Sigmoid colon (tissue), 7 donors: Measurements from ENCODE around the gene CD164L2. TPM values are rescaled to one million over a fixed set of nuclear protein-coding genes. Genes with fewer than 3 reads are reported as not detected.
A peak's percentile ranks its signal among the peaks of the same experiment; 100 is the strongest.

Source experiments
- DNase-seq: peaks from one replicate; pipeline ENCODE4 v3.0.0-alpha.2; 2019
- H3K27ac ChIP-seq, 4 donors: fragments of 200-600 bp; sonication (generic); one replicate each; pipeline ENCODE4 v1.5.1; 2016 to 2019; ENCODE audit warnings: mild to moderate bottlenecking in 1 of 4
- H3K27me3 ChIP-seq, 3 donors: fragments of 200-600 bp; sonication (generic); one replicate each; pipeline ENCODE4 v1.5.1; 2019; ENCODE audit warnings: mild to moderate bottlenecking in 1 of 3
- H3K36me3 ChIP-seq, 4 donors: fragments of 200-600 bp; sonication (generic); one replicate each; pipeline ENCODE4 v1.5.1; 2016 to 2019
- H3K4me1 ChIP-seq, 4 donors: fragments of 200-600 bp; sonication (generic); one replicate each; pipeline ENCODE4 v1.5.1; 2017 to 2019
- H3K4me3 ChIP-seq, 4 donors: fragments of 200-600 bp; sonication (generic); one replicate each; pipeline ENCODE4 v1.5.1; 2017 to 2019; ENCODE audit warnings: mild to moderate bottlenecking in 2 of 4, moderate library complexity in 1 of 4
- H3K9me3 ChIP-seq, 4 donors: fragments of 200-600 bp in 3 of 4; sonication (generic) in 3 of 4; one replicate each; pipeline versions ENCODE4 v1.5.1 to v1.6.1; 2013 to 2019
- CTCF ChIP-seq, 4 experiments: fragments of 450-650 bp in 3 of 4; fragments of 200-600 bp in 1 of 4; IDR thresholded peaks; one replicate each; pipeline ENCODE4 v1.5.1; 2016 to 2019; ENCODE audit warnings: antibody characterized with exemption in 4 of 4, mild to moderate bottlenecking in 3 of 4, moderate library complexity in 2 of 4
- EP300 ChIP-seq, 4 donors: sonication (generic); formaldehyde crosslinking; IDR thresholded peaks; one replicate each; pipeline ENCODE4 v1.6.1; 2017; ENCODE audit warnings: antibody characterized with exemption in 4 of 4
- POLR2A ChIP-seq, 2 donors: fragments of 450-650 bp; IDR thresholded peaks; one replicate each; pipeline ENCODE4 v1.6.1; 2016; ENCODE audit warnings: antibody characterized with exemption in 2 of 2, mild to moderate bottlenecking in 2 of 2, moderate library complexity in 2 of 2
- POLR2AphosphoS5 ChIP-seq, 4 donors: sonication (generic); formaldehyde crosslinking; IDR thresholded peaks; one replicate each; pipeline ENCODE4 v1.6.1; 2017; ENCODE audit warnings: antibody characterized with exemption in 4 of 4
- WGBS, 2 donors: extraction: QIAGEN DNeasy Blood & Tissue Kit; methylation state at CpG; one replicate each; pipeline ENCODE4 v1.1.7; 2013; 5-methylcytosine and 5-hydroxymethylcytosine counted together
- intact Hi-C: fragments of 100-400 bp; cut with DNase I; formaldehyde crosslinking; loops from one replicate; pipeline ENCODE4 v1.15.1; 2023
- polyA plus RNA-seq, 3 donors: library from polyadenylated mRNA; stranded (reverse); fragments of 200-250 nt; gene quantifications; one replicate each; pipeline ENCODE4 v1.2.3, GENCODE V29; 2013
- total RNA-seq, 4 donors: library from RNA; depleted of rRNA; stranded (reverse); fragments of >200 nt; gene quantifications; one replicate each; pipeline ENCODE4 v1.1.0, GENCODE V29; 2016
- donor health status: healthy with polysubstance abuse.
- donor health status: Bipolar disorder and iron deficiency.
- donor health status: healthy.

Gene CD164L2
- total and polyA plus RNA-seq, 7 donors: 1.2 to 1.9 TPM; not detected in 5

- Histone ChIP-seq H3K9me3 (no peaks in the 10 kb centered on the region), H3K4me1 (peaks cover 0 to 70% (median 50%) of the 10 kb centered on the region in 4 donors), H3K27me3 (no peaks in the 10 kb centered on the region), H3K36me3 (no peaks in the 10 kb centered on the region), H3K4me3 (no peak overlapping the region), H3K27ac (no peak overlapping the region)
- DNase-seq: no peak
- TF ChIP-seq POLR2AphosphoS5 (IDR thresholded peaks at IDR 0.05): peak in 2 of 4 donors; percentile 46 to 47
- TF ChIP-seq CTCF (IDR thresholded peaks at IDR 0.05): no peak
- TF ChIP-seq EP300 (IDR thresholded peaks at IDR 0.05): no peak
- 47 to 69% methylated on average over 13 of the region's 13 CpGs for WGBS, 2 donors
- intact Hi-C loops: loop anchor here (5.0 kb wide), 2 partner anchors 157 to 262 kb away; no protein-coding TSS in a partner anchor
These were observed 17.2 kb upstream of the CD164L2 start for GRCh38 chr1:27400082-27400962.

- H3K36me3 ChIP-seq: no peaks in the 10 kb centered on the region
- WGBS, 2 donors: 41 to 63% methylated on average over 19 of the region's 19 CpGs
- peaks cover 0 to 65% (median 42%) of the 10 kb centered on the region in 4 donors for H3K4me1 ChIP-seq
- intact Hi-C loops: loop anchor here (5.0 to 10.0 kb wide), 4 partner anchors 65 to 405 kb away; partner anchors contain the start of gene TRNP1
- H3K27ac ChIP-seq: no peak overlapping the region
- no peak for DNase-seq
- no peaks in the 10 kb centered on the region for H3K27me3 ChIP-seq
- H3K9me3 ChIP-seq: no peaks in the 10 kb centered on the region
- no peak overlapping the region for H3K4me3 ChIP-seq
- TF ChIP-seq CTCF (IDR thresholded peaks at IDR 0.05) (no peak), POLR2AphosphoS5 (IDR thresholded peaks at IDR 0.05) (no peak), EP300 (IDR thresholded peaks at IDR 0.05) (no peak), POLR2A (IDR thresholded peaks at IDR 0.05) (no peak)
These were observed 16.3 kb upstream of the CD164L2 start for GRCh38 chr1:27399251-27400025.

GRCh38 chr1:27398405-27399149 is 15.4 kb upstream of the CD164L2 start:
- intact Hi-C loops: loop anchor here (10.0 kb wide), 2 partner anchors 64 to 404 kb away; partner anchors contain the start of gene TRNP1
- Histone ChIP-seq H3K4me3 (no peak overlapping the region), H3K4me1 (peaks cover 0 to 56% (median 34%) of the 10 kb centered on the region in 4 donors), H3K27ac (no peak overlapping the region), H3K27me3 (no peaks in the 10 kb centered on the region), H3K9me3 (no peaks in the 10 kb centered on the region), H3K36me3 (no peaks in the 10 kb centered on the region)
- WGBS, 2 donors: 54 to 81% methylated on average over 4 of the region's 4 CpGs
- DNase-seq: no peak
- TF ChIP-seq POLR2A (IDR thresholded peaks at IDR 0.05): no peak
- TF ChIP-seq EP300 (IDR thresholded peaks at IDR 0.05): no peak
- no peak for TF ChIP-seq POLR2AphosphoS5 (IDR thresholded peaks at IDR 0.05)
- TF ChIP-seq CTCF (IDR thresholded peaks at IDR 0.05): no peak

- 60 to 78% methylated on average over 7 of the region's 7 CpGs for WGBS, 2 donors
- Histone ChIP-seq H3K4me3 (no peak overlapping the region), H3K36me3 (no peaks in the 10 kb centered on the region), H3K27ac (no peak overlapping the region), H3K27me3 (no peaks in the 10 kb centered on the region), H3K4me1 (peaks cover 0 to 49% (median 29%) of the 10 kb centered on the region in 4 donors), H3K9me3 (no peaks in the 10 kb centered on the region)
- no peak for DNase-seq
- intact Hi-C loops: loop anchor here (10.0 kb wide), 2 partner anchors 63 to 403 kb away; partner anchors contain the start of gene TRNP1
- TF ChIP-seq POLR2AphosphoS5 (IDR thresholded peaks at IDR 0.05) (no peak), CTCF (IDR thresholded peaks at IDR 0.05) (no peak), POLR2A (IDR thresholded peaks at IDR 0.05) (no peak), EP300 (IDR thresholded peaks at IDR 0.05) (no peak)
These were observed 14.6 kb upstream of the CD164L2 start for GRCh38 chr1:27397749-27398148.
